ENCODE results near the gene LBX1.

LBX1 gene

GRCh38 chr10:101267290-101267680 is 38.0 kb upstream of the LBX1 start:
- TF ChIP-seq CTCF (IDR thresholded peaks at IDR 0.05; ENCODE audit: low read depth, low read length, missing control alignments): no peak

GRCh38 chr10:101266381-101267289 is 37.4 kb upstream of the LBX1 start:
- TF ChIP-seq CTCF (IDR thresholded peaks at IDR 0.05; ENCODE audit: low read depth, low read length, missing control alignments): no peak
- DNase-seq (ENCODE audit: low read depth): no peak
- in situ Hi-C loops (cut with HindIII; ENCODE audit: low sequenced_read_pairs): no loop called here
- H3K4me3 ChIP-seq (ENCODE audit: low read depth, low read length): no peak overlapping the region

More at GRCh38 chr10:101267290-101267680, 38.0 kb upstream of the LBX1 start:
- in situ Hi-C loops (cut with HindIII; ENCODE audit: low sequenced_read_pairs): no loop called here
- no peak overlapping the region for H3K4me3 ChIP-seq (ENCODE audit: low read depth, low read length)
- no peak for DNase-seq (ENCODE audit: low read depth)

- no peak for DNase-seq (ENCODE audit: low read depth)
- no peak for TF ChIP-seq CTCF (IDR thresholded peaks at IDR 0.05; ENCODE audit: low read depth, low read length, missing control alignments)
- in situ Hi-C loops (cut with HindIII; ENCODE audit: low sequenced_read_pairs): no loop called here
- no peak overlapping the region for H3K4me3 ChIP-seq (ENCODE audit: low read depth, low read length)
These were observed 34.0 kb upstream of the LBX1 start for GRCh38 chr10:101263150-101263752.

DNA sequence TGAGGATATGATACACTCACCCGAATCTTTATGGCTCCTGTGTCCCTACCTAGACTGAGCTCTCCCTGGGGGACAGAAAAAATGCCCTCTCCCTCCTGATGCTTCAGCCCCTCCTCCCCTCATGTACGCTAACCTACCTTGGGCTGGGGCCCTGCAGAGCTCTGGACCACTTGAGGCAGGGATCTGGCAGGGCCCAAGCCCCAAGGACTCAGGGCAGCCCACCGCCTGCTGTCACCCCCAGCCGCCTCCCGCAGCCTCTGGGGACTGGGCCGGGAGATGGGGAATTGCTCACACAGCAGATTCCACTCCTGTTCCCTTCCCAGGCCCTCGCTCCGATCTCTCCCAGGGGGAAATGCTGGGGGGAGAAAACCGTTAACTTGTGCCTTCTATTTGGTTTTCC is 32.9 kb upstream of the LBX1 start:
- in situ Hi-C loops (cut with HindIII; ENCODE audit: low sequenced_read_pairs): no loop called here
- no peak for DNase-seq (ENCODE audit: low read depth)
- H3K4me3 ChIP-seq (ENCODE audit: low read depth, low read length): no peak overlapping the region
- no peak for TF ChIP-seq CTCF (IDR thresholded peaks at IDR 0.05; ENCODE audit: low read depth, low read length, missing control alignments)

- no peak for TF ChIP-seq CTCF (IDR thresholded peaks at IDR 0.05; ENCODE audit: low read depth, low read length, missing control alignments)
- DNase-seq (ENCODE audit: low read depth): no peak
- H3K4me3 ChIP-seq (ENCODE audit: low read depth, low read length): no peak overlapping the region
- in situ Hi-C loops (cut with HindIII; ENCODE audit: low sequenced_read_pairs): no loop called here
These were observed 32.4 kb upstream of the LBX1 start for GRCh38 chr10:101261702-101262101.

- no peak for DNase-seq (ENCODE audit: low read depth)
- H3K4me3 ChIP-seq (ENCODE audit: low read depth, low read length): no peak overlapping the region
- TF ChIP-seq CTCF (IDR thresholded peaks at IDR 0.05; ENCODE audit: low read depth, low read length, missing control alignments): no peak
- in situ Hi-C loops (cut with HindIII; ENCODE audit: low sequenced_read_pairs): no loop called here
These were observed 31.7 kb upstream of the LBX1 start for GRCh38 chr10:101260764-101261481.

Data from astrocyte of the cerebellum (primary cell).